Iris pigment epithelial cell (primary cell): ENCODE measurements around the gene RARB.

ENCODE experiments used
- DNase-seq: peaks from one replicate; pipeline ENCODE4 v3.0.0-alpha.2; 2011; ENCODE audit warnings: low read depth

RARB gene

DNA sequence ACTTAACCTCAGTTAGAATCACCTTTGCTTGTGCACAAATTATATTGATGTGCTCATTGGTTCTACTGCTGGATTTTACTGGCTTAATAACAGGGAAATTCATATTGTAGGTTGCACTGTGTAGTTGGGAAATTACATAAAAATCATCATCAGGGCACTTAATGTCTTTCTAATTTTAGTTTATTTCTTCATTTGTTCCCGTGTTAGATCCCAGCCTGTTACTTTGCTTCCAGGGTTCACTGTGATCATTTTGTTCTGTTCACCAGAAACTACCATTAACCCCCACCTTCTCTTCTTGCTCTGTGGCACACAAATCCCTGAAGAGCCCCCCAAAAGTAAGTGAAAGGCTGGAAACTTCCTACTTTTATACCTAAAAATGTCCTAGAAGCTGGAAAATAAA lies 80.4 kb downstream of the RARB start:
- DNase-seq, result no peak

DNA sequence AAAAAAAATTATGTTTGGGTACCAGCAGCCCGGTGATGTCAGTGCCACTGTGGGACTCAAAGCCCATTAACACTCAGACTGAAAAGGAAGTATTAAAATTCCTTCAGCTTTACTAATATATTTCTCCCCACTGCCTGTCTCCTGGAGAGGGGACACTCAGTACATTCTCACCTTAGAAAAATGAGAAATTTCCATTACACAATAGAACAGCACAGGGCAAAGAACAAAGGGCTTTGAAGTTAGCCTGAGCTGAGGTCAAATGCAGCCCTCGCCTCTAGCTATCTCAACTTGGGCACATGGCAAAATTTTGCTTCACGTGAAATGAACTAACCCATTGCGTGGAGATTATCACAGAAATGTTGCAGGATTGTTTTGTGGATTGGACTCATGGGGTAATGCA lies 80.8 kb downstream of the RARB start:
- peak; percentile 87 for DNase-seq

DNA sequence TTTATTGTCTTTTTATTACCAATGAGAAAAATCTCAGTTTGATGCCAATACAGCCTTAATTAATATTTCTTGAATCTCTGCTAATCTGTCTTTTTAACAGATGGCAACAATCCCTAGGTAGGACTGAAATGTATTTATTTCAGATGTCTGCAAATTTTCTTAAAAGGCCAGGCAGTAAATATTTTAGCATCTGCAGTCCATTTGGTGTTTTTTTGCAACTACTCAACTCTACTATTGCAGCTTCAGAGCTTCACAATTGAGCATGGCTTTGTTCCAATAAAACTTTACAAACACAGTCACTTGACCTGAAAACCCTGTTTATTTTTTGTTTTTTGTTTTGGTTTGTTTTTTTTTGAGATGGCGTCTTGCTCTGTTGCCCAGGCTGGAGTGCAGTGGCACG lies 82.7 kb downstream of the RARB start:
- no peak for DNase-seq

DNA sequence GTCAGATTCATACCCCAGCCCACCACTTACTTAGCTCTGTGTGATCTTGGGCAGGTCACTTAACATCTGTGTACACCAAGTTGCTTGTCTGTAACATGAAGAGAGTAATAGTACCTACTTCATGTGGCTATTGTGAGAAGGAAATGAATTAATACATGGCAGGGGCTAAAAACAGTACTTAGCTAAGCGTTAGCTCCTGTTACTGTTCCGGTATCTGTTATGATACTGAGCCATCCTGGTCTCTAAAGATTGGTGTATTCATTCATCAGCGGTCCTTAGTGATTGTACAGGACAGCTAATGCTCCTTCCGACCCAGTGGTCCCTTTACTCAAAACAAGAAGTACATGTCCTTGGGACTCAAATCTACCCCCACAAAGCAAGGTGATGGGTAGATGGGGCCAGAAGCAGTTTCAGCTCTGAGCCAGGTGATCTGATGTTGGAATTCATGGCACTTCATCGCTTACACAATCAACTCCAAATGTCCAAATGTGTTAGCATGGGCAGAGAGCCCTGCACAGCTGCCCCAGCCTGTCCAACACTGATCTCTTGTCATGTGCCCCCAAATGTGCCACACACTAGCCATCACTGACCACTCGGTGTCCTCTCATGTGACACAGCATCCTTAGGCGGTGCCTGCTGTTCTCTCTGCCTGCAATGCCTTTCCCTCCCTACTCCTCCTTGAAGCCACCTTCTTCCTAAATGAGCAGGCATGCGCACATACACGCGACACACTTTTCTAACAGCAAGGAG lies 84.1 kb downstream of the RARB start:
- DNase-seq, result no peak

DNA sequence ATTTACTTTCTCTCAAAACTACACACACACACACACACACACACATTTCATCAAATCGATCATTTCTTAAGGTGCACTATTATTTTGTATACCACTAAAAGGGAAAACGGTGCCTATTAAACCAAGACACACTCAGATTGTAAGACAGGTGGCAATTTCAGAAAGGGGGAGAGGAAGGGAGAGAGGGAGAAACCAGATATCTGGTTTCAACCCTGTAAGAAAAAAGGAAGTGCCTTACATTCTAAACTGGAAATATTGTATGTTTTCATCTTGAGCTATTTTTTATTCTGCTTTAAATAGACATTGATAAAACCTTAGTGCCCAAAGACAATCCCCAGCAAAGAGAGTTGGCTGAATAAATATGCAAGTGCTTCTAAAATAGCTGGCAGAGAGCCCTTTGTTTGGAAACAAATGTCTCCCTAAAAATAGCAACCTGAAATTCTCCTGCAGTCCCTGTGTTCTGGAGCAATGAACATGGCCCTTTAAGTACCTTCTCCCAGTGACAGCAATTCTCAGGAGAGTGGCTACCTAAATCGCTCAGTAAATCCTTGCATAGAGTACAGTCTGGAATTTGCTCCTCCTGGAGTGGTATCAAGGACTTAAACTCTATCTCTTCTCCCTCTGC lies 85.7 kb downstream of the RARB start:
- DNase-seq, result no peak

DNA sequence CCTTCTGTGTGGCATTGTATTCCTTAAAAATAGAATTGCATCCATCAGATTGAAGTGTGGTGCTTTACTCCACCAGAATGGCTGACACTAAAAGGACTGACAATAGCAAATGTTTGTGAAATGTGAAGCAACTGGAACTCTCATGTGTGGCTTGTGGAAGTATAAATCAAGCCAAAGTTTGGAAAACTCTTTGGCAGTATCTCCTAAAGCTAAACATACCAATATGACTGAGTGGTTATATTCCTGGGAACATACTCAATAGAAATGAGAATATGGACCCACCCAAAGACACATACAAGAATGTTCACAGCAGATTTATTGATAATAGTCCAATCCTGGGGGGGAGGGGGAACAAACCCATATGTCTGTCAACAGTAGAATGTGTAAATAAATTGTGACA lies 87.1 kb downstream of the RARB start:
- DNase-seq, result no peak

DNA sequence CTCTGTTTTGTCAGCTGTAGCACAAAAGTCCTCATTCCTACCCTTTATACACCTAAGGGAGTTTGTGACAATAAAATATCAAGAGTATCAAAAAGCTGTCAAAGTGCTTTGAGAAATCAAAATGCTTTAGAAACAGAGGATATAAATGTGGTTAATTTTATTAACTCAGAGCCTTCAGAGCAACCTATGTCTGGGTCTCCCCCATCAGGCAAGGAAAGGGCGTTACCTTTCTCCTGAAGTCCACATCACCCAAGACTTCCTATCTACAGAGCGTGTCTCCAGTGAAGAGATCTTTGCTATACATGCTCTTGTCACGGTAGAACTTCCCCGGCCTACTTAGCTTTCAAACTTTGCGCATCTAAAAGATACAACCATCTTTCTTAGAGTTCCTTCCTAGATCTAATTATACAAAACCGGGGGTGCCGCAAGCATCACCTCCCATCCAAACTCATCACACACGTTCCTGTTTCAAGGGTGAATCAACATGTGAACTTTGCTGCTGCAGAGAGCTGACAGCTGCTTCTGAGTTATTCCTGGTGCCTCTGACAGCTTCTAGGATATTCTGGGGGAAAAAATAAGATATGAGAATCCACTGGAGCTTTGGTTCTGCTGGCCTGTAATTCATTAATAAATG lies 93.0 kb downstream of the RARB start:
- DNase-seq, result no peak

DNA sequence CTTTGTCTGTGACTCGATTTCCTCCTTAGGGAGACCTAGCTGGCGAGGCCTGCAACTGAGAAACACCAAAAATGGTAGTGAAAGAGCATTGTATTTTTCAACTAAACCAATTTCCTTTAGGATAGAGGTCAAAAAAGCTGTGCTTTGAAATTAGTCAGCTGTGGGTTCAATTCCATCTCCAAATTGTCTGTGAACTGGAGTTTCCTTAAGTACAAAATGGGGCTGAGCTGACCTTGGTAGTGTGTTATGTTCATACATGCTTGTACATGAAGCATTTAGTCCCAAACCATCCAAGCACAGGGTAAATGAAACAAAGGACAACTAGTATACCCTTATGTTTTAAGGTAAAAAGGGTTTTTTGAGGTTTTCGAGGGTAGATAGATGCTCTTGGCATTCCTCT lies 99.3 kb downstream of the RARB start:
- DNase-seq, result no peak

DNA sequence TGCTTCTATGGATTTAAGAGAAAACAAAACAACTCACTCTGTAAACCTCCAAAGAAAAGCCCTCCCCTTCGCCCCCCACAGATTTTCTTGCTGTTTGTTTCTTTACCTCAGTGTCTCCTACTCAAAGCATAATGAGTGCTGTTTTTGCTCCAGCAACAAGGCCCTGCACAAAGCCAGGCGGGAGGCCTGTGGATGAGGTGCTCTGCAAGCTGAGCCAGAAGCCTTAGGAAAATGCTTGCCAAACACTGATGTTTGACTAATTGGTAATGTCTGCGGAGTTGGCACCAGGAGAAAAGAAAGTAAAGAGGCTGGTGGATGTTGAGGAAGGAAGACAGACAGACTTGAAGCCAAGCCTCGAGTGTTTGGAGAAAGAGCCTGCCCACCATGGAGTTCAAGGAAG lies 99.7 kb downstream of the RARB start:
- DNase-seq, result no peak

DNA sequence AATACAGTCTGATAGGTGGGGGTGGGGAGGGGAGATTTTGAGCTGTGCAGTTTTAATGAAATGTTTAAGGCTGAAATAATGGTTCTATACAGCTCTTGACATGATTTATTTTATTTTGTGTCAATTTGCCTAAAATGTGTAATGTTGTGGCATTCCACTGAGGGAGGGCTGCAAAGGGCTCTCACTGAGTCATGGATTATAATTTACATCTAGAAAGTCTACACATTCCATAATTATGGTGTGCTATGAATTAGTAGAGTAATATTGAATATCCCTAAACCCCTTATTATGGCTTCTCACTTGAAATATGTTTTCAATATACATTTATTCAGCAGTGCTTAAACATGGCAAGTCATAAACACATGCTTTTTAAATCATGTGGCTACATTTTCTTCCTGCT lies 103.9 kb downstream of the RARB start:
- DNase-seq, result no peak

DNA sequence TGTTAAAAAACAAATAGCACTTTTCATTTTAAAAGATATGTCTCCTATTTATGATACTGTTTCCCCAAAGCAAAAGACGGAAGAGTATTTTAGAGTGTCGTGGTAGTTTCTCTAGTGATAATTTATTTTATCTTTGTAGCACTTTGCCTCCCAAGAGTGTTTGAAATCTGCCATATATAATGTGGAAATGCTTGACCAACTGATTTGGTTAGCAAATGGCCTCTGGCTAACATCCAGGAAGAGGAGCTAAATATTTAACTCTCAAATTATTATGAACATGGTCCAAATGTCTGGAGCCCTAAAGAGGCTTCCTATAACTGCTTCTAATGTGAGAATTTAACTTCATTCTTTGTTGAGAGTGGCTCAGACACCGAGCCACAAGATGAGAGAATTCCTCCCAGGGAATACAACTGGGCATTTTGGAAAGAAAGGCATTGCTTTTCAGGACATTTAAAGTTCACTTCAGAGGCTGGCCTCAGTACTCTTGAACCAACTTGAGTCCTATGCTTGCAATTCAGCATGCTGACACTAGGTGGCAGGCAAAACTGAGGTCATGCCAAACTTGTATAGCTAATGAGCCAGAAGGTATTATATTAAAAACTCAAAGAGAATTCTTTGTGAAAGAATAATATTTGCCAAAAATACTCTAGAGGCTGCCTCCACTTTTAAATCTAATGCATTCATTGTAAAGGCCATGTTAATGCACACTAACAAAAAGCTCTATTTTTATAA lies 104.5 kb downstream of the RARB start:
- DNase-seq, result peak; percentile 52

DNA sequence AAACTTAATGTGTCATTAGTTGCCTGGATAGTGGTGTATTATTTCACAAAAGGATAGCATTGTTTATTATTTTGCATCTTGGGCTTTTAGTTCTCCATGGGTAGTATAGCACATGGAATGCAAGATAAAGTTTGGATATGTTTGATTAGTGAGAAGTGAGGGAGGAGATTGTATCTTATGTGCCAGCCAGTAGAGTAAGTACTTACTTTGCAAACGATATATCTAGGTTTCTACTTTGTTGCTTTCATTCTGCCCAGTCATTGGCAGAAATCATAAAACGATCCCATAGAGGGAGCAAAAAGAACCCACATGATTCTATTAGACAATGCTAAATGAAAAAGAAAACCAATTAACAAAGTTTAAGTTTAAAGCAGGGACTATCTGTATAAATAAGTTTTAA lies 105.3 kb downstream of the RARB start:
- no peak for DNase-seq

DNA sequence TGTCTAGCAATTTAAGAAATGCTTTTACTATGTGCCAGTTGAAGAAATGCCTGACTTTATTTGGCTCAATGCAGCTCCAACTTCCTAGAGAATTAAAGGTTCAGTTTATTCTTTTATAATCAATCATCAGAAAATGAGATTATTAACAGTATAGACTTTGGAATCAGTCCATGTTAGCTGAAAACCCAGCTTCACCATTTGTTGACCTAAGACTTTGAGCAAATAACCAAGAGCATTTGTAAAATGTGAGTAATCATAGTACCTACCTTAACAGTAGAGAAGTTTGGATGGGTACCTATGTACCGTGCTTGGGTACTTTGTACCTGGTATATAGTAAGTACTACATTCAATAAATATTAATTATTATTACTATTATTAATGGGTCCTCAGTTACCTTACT lies 105.9 kb downstream of the RARB start:
- DNase-seq, result no peak

DNA sequence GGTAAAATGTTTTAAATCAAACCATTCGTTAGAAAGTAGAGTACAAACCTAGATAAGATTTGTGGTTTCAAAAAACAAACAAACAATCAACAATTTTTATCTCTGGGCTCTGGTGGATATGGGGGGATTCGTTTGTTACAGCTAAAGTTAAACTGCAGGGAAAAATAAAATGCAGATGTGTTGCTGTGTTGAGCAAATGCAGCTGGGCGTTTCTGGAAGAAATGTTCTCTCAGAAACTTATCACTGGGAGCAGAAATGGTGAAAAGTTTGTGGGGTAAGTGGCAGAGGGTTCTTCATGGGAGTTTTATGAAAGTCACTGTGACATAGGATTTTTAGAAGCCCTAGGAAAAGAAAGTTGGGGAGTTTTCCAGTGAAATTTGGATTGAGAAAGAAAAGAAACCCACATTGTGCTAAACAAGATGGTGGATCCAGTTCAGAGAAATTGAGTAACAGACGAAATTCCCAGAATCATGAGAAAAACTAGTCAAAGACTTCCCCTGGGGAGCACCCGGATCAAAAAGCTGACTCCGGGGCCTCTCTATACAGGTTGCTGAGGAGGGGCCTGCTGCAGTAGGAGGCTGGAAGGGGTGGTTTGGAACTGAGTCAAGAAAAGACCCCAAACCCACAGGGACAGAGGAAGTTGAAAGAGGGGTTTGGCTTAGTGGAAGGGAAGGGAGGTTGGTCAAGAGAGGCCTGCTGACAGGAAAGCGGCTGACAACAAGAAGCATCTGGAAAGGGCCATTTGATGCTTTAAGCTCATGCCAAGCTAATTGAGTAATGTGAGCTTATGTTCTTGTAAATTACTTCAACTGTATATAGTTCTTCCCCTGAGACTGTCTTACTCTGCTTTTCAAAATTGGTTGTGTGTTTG lies 108.7 kb downstream of the RARB start:
- DNase-seq, result peak; percentile 39

DNA sequence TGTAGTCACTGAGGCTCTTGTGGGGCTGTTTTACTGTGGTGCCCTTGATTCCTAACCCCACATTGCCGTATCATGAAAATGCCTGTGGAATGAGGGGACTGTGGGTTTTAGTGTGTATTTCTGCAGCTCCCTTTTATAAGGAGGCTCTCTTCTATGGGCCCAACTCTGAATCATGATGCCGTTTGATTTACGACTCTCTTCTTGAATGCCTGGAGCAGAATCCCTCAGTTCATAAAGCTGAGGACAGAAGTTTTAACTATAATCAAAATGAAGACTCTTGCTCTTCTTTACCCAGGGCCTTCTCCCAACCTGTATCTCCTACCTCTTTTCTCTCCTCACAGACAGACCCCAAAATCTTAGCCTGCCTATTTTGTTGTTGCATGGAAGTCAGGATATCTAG lies 109.5 kb downstream of the RARB start:
- no peak for DNase-seq

DNA sequence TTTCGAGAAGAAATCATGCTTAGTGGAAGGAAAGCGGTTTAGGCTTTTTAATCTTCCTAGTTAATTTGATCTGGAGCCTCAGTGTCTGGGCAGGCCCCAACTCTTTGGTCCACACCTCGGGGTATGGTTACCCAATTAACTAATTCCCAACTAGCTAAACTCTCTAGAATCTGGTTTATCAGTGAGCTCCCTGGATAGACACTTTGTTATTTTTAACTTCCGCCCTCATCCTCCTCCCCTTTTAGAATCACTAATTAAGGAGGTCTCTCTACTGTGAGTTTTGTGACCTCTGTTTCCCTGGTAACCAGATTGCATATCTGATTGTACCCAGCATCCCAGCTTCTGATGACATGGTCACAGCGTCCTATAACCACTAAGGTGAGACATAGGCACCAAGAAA lies 112.2 kb downstream of the RARB start:
- DNase-seq, result no peak

DNA sequence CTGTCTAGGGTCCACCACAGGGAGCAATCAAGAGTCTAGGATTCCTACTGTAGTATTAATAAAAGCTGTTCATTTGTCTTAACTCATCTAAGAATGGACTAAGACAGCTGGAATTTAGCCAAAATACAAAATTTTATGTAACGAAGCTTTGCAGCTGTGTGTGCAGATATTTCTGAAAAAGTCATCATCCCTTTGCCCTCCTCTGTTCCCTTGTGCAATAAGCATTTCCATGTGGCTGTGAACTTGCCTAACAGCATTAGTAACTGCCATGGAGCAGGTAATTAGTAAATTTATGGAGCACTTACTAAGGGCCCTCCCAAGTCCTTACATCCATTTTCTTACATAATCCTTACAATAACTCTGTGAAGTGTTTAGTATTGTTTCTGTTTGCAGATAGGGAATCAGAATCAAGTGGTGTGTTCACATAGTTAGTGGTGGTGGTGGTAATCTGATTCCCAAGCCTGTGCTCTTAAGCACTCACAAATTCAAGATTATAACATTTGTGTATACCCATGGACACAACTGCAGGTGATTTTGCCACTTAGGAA lies 114.5 kb downstream of the RARB start:
- DNase-seq, result peak; percentile 47

DNA sequence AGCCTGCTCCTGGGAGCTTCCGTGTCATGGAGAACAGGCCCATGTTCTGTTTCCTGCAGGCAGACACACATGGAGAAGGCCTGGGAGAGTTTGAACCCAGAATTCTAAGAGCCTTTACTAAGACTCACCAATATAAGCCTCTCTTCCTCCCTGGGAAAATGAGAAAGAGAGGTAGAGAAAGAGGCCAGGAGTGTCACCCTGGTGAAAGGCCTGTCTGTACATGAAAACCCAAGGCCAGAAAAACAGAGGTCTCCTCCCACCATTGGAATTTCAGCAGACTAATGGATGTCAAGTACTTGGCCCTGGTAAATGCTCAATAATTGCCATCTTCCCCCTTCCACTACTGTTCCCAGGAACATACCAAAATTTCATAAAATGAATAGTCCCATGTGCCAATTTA lies 119.0 kb downstream of the RARB start:
- DNase-seq, result no peak

DNA sequence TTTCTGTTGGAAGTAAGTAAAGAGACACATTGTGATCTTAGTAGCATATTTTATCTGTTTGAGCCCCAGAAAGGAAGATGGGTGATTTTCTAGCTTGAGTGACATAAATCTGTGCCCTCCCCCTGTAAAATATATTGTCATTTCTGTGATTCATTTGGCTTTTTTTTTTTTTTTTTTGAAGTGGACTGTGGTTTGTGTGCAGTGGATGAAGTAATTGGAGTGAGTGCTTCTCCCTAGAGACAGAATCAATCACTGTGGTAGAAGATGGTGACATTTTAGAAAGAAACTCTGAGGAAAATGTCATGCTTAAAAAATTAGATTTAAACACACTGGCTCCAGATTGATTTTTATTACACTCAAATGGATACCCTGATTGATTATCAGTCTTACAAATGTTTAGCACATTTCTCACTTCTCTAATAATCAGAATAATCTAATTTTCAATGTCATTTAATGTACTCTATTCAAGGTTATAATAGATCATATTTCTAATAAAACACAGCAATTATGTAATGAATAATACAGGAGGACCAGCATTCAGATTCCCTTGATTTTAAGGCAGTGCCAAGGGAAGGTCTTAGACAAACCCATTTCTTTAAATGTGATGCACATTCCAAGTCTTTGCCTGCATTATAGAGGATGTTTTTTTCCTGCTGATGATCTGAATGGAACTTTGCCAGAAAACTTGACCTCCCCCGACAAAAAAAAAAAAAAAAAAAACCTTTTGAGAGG lies 120.0 kb downstream of the RARB start:
- DNase-seq, result no peak

DNA sequence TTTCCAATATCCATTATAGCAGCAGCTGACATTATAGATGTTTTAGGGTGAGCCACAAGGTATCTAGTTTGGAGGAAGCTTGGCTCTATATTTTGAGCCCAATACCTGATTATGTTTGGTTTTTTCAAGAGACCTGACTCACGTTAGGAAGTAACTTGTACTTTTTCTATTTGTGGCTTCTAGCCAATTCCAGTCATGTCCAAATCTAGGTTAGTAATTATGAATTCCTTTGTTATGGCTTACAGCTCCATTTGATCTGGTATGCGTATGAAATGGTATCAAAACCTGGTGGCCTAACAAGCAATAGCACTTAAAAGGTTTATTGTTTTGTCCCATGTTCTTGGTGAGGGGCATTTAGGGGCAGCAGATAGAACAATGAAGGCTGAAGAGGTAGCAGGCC lies 120.8 kb downstream of the RARB start:
- DNase-seq, result peak; percentile 73

DNA sequence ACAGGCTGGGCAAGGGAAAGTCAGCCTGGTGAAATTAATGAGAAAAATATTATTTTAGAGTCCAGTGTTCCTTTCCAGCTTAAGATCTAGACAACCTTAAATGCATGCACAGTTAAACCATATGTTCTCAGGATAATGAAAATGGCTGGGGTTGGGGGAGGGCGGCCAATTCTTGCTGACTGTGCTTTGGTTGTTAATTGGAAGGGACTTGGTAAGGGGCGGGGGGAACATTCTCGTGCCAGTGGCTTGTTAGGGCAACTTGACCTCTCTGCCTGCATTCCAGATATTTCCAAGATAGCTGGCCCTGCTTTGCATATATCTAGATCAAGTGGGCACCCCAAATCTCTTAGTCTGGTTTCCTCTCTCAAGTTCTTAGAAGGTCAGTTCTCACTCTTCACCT lies 124.2 kb downstream of the RARB start:
- no peak for DNase-seq
